GM21423 (cell line): Measurements from ENCODE around the gene SRSF12.
A peak's percentile ranks its signal among the peaks of the same experiment; 100 is the strongest.
"Not testable (repeated sequence)": the region's sequence is repeated elsewhere in the genome, so short reads cannot be mapped to it uniquely, and the experiment has no call there.

Experiments
- ATAC-seq: cut with Tn5 transposase; IDR thresholded peaks from one replicate; pipeline ENCODE4 v1.9.1; 2021; ENCODE audit warnings: mild to moderate bottlenecking, moderate library complexity; ENCODE audit not compliant: unreplicated experiment

The SRSF12 gene

DNA sequence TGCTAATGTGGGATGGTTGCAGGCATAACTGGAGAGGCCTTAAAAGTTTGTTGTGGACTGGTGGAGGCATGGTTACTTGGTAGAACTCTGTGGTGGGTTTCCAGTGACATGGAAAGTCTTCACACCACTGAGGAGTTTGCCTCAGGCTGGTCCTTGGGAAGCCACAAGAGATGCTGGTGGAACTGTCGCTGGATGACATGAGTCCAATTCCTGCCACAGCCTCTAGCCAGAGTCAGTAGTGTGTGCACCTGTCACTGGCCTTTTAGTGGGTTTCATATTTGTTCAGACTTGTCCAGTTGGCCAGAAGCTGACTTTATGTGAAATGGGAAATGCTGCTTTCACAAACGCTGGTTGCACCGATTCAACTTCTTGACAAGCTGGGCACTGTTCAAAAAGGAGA lies 13.7 kb upstream of the SRSF12 start:
- ATAC-seq = no peak

DNA sequence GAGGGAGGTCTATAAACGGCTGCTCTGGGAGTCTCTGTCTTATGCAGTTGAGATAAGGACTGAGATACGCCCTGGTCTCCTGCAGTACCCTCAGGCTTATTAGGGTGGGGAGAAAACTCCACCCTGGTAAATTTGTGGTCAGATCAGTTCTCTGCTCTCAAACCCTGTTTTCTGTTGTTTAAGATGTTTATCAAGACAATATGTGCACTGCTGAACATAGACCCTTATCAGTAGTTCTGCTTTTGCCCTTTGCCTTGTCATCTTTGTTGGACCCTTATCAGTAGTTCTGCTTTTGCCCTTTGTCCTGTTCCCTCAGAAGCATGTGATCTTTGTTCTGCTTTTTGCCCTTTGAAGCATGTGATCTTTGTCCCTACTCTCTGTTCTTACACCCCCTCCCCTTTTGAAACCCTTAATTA lies 10.4 kb upstream of the SRSF12 start:
- not testable (repeated sequence) for ATAC-seq

DNA sequence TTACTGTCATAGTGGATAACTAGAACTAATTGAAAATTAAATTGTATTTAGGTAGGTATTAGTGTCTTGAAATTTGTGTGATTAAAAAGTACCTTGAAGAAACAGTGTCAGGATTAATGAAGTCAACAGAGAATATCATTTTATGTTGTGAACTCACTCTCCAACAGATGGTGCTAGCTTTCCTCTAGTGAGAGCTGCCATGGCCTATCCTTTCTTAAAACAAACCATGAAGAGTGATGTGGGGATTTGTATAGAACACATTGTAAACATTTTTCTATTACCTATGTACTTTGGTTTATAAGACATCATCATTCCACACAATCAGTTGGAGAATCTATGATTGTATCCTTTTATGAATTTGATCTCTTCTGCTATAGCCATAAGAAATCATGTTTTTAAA lies 4.8 kb upstream of the SRSF12 start:
- peak; percentile 62 for ATAC-seq

DNA sequence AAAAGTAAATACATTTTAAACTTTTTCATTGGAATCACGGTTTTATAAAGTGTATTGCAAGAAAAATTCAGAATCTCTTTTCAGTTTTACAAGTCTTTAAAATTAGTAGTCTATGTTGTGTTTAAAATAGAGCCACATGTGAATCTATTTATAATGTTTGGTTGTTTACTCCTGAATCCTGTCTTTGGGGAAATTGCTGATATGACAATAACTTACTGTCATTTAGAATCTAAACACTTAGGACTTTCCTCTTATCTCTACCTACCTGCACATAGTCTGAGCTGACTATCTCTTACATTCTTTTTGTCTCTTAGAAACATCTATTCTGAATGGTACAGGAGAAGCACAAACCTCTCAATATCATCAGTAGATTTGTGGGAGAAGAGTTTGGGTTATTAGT lies 4.1 kb upstream of the SRSF12 start:
- ATAC-seq = no peak

DNA sequence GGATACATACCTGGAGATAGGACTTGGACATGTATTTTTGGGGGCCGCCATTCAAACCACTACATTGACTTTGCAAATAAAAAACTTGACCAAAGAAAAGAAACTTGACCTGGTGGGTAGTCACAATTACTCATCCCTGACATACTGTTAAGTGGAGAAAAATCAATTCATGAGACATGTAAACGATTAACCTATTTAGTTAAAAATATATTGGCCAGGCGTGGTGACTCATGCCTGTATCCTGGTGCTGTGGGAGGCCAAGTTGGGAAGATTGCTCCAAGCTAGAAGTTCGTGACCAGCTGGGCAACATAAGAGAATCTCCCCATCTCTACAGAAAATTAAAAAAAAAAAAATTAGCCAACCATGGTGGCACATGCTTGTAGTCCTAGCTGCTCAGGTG lies 2.5 kb upstream of the SRSF12 start:
- ATAC-seq = no peak

DNA sequence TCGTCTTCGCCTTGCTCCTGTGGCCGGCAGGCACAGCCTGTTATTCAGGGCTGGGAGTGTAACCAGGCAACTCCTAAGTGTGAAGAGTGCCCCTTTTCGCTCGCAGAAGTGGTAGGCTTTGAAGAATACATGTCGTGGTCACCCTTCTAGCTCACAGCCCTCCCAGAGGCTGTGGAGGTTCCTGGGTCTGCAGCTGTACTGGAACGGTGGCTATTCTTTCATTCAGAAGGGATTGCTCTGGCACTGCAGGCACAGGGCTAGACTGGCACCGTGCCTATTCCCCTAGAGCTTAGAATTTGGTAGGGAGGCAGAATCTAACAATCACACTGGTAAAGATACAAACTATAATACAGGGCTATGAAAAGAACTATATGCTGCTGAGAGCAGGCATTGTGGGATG lies 1.1 kb upstream of the SRSF12 start:
- ATAC-seq = no peak

DNA sequence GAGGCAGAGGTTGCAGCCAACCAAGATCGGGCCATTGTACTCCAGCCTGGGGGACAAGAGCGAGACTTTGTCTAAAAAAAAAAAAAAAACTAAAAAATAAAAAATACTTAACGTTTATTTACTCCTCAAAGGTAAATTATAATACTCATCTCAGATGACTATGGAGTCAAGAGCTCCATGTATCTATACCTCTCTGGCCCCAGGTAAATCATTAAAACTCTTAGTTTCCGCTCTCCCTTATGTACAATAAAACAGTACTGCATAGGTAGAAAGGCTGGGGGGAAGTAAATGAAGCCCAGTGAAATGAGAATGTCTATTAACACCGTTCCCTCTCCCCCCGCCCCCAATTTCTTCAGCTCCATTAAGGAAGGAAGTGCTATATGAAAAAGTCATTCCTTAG lies 1.2 kb downstream of the SRSF12 start:
- ATAC-seq = no peak

DNA sequence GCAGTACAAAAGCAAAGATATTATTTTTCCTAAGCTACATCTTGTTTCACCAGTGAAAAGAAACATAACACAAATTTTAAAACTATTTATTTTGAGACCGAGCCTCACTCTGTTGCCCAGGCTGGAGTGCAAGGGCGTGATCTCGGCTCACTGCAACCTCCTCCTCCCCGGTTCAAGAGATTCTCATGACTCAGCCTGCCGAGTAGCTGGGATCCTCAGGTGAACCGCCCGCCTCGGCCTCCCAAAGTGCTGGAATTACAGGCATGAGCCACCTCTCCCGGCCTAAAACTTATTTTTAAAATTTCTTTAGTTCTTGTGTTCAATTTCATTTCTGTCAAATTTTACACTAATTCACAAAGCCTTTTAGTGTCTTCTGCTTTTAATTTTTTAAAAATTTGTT lies 5.9 kb downstream of the SRSF12 start:
- no peak for ATAC-seq

DNA sequence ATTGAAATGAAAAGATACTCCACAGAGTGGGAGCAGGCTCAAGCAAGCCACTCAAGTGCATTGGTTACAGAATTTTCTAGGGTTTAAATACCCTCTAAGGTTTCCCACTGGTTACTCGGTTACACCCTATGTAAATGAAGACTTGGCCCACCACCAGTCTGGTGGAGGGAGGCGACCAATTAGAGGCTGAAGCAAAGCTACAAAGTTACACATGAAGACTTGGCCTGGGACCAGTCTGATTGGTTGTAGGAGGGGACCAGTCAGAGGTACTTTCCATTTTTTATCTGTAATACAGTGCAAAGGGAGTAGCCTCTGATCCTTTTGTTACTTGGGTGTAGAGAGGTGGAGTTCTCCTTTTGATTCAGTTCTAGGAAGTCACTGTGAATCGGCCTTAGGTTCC lies 7.6 kb downstream of the SRSF12 start:
- no peak for ATAC-seq

DNA sequence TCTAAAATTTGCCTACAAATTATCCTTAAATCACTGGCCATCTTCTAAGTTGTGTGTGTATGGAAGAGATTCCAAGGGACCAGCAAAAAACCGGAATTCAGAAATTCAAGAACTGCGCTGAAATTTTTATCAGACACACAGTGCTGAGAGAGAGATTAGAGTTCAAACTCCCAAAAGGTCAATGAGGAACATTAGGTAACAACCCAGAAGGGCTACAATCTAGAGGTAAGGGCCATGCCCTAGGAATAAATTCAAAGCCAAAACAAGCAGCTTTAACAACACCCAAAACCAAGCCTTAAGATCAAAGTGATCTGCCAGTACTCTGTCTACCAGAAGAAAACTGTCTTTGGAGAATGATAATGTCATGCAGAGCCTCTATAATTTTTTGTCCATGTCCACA lies 17.8 kb downstream of the SRSF12 start:
- no peak for ATAC-seq

DNA sequence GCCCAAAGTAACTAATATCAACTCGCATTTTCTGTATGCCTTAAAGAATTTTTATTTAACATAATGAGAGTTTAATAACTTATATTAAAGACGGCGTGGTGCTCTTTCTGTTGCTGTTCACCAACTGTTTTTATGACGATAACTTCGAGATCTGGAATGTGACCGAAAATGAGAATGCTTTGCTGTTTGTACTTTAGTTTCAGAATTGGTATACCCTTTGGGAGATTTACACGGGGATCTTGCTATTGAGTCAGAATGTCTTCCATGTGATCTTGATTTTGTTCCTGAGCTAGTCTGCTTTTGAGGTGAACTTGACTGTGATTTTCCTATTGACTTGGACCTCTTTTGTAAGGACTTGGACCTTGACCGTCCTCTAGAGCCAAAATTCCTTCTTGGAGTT lies 19.4 kb downstream of the SRSF12 start:
- ATAC-seq = no peak

DNA sequence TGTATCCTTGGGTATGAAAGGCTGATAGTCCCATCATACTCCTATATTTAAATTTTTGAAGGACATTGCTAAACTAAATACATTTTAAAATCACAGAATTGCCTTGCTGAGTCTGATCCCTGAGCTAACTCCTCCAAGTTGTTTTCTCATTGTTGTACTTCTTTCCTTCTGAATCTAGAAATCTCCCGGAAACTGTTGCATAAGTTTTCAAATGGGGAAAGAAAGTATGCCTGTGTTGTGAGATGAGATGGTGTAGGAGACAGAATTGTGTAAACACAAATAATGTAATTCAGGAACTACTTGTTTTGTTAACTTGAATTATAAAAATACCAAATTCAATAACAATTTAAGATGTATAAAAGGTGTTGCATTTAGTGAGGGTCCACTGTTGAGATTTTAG lies 30.0 kb downstream of the SRSF12 start:
- no peak for ATAC-seq

DNA sequence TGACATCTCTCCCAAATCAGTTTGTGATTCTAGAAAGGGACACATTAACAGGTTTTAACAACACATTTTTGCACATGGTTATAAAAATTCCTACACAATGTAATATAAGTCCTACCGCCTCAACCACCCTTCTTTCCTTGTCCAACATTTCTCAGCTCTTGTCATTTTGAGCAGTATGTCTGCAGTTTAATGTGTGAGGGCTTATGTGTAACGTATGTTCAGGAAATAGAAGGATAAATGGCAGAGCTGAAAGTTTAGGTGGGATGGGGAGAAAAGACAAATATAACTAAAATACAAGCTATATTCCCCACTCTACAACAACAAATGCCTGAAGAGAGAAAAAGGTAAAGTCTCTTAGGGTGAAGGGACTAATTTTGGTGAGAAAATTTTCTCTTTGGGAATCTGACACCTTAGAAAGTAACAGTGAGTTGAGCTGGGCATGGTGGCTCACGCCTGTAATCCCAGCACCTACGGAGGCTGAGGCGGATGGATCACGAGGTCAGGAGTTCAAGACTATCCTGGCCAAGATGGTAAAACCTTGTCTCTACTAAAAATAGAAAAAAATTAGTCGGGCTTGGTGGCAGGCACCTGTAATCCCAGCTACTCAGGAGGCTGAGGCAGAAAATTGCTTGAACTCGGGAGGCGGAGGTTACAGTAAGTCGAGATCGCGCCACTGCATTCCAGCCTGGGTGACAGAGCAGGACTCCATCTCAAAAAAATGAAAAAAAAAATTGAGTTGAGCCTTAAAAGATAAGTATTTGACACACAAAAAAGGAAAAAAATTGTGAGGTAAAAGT lies 32.3 kb downstream of the SRSF12 start:
- no peak for ATAC-seq

DNA sequence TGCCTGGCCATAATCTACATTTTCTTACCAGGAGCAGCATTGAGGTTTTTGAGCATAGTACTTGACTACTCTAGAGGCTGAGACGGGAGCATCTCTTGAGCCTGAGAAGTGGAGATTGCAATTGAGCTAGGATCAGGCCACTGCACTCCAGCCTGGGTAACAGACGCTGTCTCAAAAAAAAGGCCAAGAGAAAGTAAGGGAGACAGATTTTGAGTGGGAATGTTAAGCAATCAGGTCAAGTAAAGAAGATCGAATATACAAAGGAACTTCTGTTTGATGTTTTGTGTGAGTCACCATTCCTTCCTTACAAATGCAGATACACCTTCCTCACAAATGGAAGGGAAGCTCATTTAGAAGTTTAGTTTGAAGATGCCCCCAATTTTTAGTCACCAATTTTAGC lies 32.9 kb downstream of the SRSF12 start:
- ATAC-seq = no peak

DNA sequence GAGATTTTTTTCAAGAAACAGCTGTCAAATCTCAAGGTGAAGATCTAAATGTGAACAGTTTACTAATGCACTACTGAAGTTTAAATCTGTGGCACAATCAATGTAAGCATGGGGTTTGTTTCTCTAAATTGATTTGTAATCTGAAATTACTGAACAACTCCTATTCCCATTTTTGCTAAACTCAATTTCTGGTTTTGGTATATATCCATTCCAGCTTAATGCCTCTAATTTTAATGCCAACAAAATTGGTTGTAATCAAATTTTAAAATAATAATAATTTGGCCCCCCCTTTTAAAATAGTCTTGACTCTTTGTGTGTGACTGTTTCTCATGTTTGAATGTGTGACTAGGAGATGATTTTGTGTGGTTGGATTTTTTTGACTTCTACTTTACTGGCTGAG lies 33.3 kb downstream of the SRSF12 start:
- no peak for ATAC-seq

DNA sequence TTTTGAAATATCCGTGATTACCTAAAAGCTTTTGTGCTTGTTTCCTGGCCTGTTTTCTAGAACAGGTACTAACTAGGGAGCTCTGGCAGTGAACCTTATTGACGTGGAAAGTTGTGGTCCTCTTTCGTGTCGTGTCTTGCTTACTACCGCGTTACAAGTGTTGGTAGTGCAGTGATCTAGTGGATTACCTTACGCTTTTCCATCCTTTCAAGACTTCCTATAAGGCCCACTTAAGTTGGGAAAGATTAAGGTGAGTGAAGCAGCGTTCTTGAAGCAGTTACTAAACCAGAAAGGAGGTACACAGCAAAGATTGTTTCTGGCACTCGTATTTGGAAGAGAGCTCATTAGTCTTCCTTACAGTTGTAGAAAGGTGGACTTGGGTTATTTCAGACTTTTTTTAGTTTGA lies 35.4 kb downstream of the SRSF12 start:
- no peak for ATAC-seq

DNA sequence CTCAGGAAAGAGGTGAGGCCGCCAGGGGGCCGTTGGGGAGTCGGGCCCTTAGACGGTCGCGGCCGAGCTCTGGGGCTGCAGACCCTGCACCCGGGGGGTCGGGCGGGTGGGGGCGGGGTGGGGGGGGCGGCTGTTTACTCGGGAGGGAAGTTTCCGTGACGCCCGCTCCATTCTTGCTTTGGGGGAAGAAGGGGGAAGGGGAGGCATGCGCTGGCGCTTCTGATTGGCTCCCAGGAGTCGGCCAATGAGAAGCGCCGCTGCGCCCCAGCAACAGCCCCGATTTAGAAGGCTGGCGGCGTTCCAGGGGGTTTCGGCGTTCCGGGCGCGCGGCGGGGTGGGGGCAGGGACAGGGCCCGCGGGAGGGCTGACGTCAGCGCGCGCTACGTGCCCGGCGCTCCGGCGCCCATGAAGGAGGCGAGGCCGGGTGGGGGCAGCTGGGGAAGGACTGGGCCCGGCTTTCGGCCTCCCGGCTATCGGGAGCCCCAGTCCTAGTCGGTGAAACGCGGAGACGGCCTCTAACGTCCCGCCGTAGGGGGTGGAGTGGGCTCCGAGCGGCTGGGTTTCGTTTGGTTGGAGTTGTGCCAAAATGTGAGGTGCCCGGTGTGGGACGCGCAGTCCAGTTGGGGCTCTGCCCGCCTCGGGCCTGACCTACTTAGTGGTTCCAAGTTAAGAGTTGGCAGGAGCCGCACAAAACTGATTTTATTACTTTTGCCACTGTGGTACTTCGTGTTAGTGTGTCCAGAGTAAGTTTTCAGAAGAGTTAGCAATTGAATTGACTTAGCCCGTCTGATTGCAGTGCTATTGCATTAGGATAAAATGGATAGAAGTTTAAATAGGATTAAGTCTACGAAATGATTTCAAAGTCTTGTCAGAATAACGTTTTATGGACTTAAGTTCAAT lies 36.2 kb downstream of the SRSF12 start:
- ATAC-seq = peak; percentile 49

DNA sequence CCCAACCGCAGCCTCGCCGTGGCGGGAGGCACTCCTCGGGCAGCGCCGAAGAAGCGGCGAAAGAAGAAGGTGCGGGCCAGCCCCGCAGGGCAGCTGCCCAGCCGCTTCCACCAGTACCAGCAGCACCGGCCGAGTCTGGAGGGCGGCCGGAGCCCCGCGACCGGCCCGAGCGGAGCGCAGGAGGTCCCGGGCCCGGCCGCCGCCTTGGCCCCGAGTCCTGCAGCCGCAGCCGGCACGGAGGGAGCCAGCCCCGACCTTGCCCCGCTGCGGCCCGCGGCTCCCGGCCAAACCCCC lies 36.8 kb downstream of the SRSF12 start:
- ATAC-seq = peak; percentile 21

DNA sequence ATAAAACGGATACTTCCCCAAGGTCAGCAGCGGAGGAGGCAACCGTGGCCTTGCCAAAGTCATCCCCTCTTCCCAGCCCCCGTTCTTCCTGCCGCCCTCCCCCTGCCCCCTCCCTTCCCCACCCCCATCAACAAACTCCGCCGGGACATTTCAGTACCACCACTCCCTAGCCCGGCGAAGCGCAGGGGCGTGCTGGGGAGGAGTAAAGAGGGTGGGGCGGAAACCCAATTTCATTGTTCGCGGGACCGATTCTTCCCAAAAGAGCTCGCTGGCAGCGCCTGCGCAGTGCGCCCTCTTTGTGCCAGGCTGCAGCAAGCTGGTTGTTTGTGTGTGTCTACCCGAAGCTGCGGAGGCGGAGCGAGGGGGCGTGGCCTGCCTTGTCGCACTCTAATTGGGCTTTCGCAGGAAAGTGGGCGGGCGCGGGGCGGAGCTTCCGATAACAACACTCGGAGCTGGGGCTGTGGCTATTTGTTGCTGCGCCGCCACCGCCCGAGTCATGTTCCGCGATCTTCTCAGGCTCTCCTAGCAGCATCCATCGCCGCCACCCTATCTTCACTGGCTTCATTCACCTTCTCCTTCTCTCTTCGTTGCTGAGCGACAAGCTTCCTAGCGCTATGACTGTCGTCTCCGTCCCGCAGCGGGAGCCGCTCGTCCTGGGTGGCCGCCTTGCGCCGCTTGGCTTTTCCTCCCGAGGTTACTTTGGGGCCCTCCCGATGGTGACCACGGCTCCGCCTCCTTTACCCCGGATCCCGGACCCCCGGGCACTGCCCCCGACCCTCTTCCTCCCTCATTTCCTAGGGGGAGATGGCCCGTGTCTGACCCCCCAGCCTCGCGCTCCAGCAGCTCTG lies 37.4 kb downstream of the SRSF12 start, which contains the start of gene PNRC1:
TSS of gene PNRC1 (plus strand) at position 471 of the 848 bp plus-strand sequence. CDS start at position 615, 144 bp downstream.
- peak; percentile 76 for ATAC-seq

DNA sequence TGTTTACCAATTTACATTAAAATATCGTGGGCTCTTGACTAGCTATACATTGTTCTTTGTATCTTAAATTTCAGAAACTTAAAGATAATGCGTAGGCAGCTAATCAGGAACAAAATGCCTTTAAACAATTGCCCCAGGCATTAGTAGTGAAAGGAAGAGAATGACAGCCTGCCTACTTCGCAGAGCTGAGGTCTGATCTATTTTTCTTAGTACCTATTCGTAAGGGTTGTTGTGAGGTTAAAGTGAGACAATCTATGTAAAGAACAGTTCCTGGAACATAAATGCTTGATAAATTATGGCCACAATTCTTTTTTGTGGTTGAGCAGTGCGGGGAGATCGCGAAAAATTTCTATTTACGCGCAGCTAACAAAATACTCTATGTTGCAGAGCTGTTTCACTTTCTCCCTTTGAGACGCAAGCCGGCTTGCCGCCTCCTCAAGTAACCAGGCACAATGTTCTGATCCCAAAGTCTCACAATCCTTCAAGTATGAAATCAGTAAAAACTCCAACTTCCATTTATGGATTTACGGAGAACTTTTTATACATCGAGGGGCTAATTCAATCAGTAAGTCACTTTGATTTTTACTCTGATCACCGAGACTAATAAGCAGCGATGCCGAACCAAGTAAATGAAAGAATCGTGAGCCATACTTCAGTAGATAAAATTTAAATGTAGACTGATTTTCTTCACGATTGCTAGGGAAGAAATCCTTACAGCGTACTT lies 38.2 kb downstream of the SRSF12 start:
- no peak for ATAC-seq

DNA sequence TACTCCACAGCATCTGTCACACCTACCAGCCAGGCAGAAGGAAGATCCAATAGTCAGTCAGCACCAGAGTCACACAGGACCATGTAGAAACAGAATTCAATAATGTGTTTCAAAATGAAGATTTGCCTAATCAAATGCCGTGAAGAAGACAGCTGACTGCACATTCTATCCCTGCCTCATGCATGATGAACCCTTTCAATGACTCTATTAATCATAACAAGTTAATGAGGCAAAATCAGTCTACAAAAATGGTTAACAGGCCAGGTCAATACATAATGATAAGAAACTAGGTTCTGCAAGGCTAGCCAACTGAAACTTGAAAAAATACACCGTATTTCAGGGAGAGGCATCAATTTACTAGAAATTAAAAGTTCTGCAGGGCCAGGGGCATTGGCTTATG lies 44.0 kb downstream of the SRSF12 start:
- no peak for ATAC-seq
